Heart left ventricle (tissue), 13 donors: ENCODE results near the gene NUAK2.

Source experiments
- CTCF ChIP-seq, 12 donors: fragments of 200-600 bp; sonication (generic) in 4 of 12; IDR thresholded peaks; one replicate each; pipeline versions ENCODE4 v1.5.0 to v1.8.0; 2018 to 2022; ENCODE audit warnings: antibody characterized with exemption in 12 of 12, mild to moderate bottlenecking in 5 of 12
- POLR2A ChIP-seq, 2 donors: fragments of 450-650 bp; IDR thresholded peaks; one replicate each; pipeline ENCODE4 v1.6.1; 2017; ENCODE audit warnings: antibody characterized with exemption in 2 of 2, mild to moderate bottlenecking in 2 of 2, moderate library complexity in 2 of 2
- donor health status: ischemic (EF 13 %, LVEDD 7.1; RV severe dilation, severe dysfunction).
- donor health status: DM: no; HTN: yes; CAD: no.
- donor health status: DM: no; HTN: no; CAD: no.
- donor health status: ischemic (EF 25% LVEDD 6.9; RV normal size, moderate dysfunction).
- donor health status: ischemic (EF 25% LVEDD 5.7; RV mildly dilated, moderate dysfunction).
- donor health status: ischemic (EF 35%, LVEDD 5.7; RV mildly dilated, moderate dysfunction).
- donor health status: nonischemic (EF 11% LVEDD 7.7; RV severe dilation, severe dysfunction).
- donor health status: DM: yes; HTN: yes; CAD: no.
- donor health status: PGD.
- donor health status: ischemic (EF 29% LVEDD 5.4; RV normal size, mild dysfunction).
- donor health status: nonischemic (EF 23%, LVEDD 6.1; RV moderate dilation, normal function).

GRCh38 chr1:205350691-205351141 lies 29.2 kb upstream of the NUAK2 start:
- TF ChIP-seq CTCF (IDR thresholded peaks at IDR 0.05) (no peak), POLR2A (IDR thresholded peaks at IDR 0.05) (no peak)
